GM13977 (cell line): ENCODE results near the gene CREB3L1.
A peak's percentile ranks its signal among the peaks of the same experiment; 100 is the strongest.

Source experiments
- DNase-seq: peaks from one replicate; pipeline ENCODE4 v3.0.0; 2012; ENCODE audit warnings: low spot score
- in situ Hi-C: fragments of 300-500 bp; cut with MboI; formaldehyde crosslinking; loops from one replicate; pipeline ENCODE4 v1.12.0; 2022; ENCODE audit warnings: low sequenced_read_pairs, low pct_unique_long_range_greater_than_20kb, mixed read lengths, inconsistent platforms; ENCODE audit not compliant: unreplicated experiment
- TF ChIP-seq, protein P1 (sequence below): IDR thresholded peaks from 2 replicates; pipeline ENCODE4 v1.5.1; 2012; ENCODE audit warnings: mild to moderate bottlenecking, control low read depth; ENCODE audit not compliant: insufficient read depth; ENCODE audit errors: extremely low read depth, missing control alignments

Gene CREB3L1

DNA sequence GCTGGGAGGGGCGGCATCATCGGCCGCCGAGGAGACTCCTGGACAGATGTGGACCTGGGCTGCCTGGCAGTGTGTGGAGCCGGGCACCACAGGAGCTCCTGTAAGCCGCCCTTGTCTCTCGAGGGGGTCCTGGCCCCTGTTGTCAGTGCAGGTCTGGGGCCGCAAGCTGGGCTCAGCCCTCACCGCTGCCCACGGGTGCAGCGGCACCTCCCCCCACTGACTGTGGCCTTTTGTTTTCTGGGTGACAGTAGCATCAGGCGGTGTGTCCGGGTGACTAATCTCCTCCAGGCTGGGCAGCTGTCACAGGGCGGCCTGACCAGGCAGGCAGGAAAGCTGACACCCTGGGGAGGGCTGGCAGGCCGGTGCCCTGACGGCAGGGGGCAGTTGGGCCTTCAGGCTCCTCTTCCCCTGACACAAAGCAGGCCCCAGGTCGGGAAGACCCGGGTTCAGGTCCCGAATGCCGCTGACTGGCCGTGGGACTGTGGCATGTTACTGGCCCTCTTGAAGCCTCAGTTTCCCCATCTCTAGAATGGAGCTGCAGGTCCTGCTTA lies 86.1 kb downstream of the CREB3L1 start:
- in situ Hi-C loops = no loop called here
- DNase-seq = no peak
- TF ChIP-seq, protein P1, sequence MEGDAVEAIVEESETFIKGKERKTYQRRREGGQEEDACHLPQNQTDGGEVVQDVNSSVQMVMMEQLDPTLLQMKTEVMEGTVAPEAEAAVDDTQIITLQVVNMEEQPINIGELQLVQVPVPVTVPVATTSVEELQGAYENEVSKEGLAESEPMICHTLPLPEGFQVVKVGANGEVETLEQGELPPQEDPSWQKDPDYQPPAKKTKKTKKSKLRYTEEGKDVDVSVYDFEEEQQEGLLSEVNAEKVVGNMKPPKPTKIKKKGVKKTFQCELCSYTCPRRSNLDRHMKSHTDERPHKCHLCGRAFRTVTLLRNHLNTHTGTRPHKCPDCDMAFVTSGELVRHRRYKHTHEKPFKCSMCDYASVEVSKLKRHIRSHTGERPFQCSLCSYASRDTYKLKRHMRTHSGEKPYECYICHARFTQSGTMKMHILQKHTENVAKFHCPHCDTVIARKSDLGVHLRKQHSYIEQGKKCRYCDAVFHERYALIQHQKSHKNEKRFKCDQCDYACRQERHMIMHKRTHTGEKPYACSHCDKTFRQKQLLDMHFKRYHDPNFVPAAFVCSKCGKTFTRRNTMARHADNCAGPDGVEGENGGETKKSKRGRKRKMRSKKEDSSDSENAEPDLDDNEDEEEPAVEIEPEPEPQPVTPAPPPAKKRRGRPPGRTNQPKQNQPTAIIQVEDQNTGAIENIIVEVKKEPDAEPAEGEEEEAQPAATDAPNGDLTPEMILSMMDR = no peak

DNA sequence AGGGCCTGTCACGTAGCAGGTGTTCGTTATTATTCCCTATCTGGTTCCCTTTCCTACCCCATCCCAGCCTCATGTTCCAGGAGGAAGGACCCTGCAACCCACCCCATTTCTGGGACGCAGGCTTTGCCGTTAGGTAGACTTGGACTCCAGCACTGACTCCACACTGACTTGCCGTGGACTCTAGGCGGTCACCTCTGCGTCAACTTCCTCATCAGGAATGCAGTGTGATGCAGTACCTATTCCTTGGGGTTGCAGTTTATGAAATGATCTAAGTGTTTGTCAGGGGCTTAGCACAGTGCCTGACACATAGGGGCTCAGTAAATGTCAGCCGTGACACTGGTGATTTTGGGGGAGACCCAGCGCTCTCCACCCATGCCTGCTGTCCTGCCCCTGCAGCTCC lies 86.6 kb downstream of the CREB3L1 start:
- in situ Hi-C loops = no loop called here
- TF ChIP-seq, protein P1 = no peak
- no peak for DNase-seq

- TF ChIP-seq, protein P1 = no peak
- DNase-seq = no peak
- in situ Hi-C loops = no loop called here
These were observed 87.3 kb downstream of the CREB3L1 start for GRCh38 chr11:46364791-46365190.

- in situ Hi-C loops = no loop called here
- TF ChIP-seq, protein P1 = no peak
- DNase-seq = no peak
These were observed 88.8 kb downstream of the CREB3L1 start for GRCh38 chr11:46366260-46366659.

DNA sequence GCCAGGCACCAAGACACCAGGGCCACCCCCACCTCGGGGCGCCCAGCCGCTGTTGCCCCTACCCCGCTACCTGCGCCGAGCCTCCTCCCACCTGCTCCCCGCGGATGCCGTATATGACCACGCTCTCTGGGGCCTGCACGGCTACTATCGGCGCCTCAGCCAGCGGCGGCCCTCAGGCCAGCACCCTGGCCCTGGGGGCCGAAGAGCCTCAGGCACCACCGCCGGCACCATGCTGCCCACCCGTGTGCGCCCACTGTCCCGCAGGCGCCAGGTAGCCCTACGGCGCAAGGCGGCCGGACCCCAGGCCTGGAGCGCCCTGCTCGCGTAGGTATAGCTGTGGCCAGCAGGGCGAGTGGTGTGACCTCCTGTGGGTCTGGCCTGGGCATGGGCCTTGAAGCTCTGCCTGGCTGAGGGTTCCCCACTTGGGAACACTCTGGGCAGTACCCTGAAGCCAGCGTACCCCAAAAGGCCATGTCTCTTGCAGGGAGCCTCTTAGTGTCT lies 89.2 kb downstream of the CREB3L1 start:
- no peak for DNase-seq
- TF ChIP-seq, protein P1 = no peak
- in situ Hi-C loops = no loop called here

DNA sequence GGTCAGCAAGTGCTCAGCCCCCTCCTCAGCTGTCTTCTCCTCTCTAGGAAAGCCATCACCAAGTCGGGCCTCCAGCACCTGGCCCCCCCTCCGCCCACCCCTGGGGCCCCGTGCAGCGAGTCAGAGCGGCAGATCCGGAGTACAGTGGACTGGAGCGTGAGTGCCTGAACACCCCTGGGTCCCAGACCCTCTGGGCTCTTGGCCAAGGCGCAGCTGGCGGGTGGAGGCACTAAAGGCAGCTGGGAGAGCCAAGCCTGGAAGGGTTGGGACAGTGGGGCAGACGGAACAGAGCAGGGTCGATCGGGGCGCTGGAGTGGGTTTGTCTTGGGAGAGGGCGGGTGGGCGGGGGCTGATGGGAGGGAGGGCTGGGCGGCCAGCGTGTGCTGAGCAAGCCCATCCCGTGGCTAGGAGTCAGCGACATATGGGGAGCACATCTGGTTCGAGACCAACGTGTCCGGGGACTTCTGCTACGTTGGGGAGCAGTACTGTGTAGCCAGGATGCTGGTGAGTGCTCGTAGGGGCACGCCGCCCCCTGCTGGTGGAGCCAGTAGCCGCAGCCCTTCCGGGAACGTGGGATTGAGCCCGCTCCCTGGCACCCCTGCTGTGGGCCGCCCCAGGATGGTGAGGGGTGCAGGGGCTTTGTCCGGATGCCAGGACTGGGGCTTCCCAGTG lies 89.9 kb downstream of the CREB3L1 start:
- TF ChIP-seq, protein P1 = peak; percentile 92
- peak; percentile 82 for DNase-seq
- in situ Hi-C loops = no loop called here

DNA sequence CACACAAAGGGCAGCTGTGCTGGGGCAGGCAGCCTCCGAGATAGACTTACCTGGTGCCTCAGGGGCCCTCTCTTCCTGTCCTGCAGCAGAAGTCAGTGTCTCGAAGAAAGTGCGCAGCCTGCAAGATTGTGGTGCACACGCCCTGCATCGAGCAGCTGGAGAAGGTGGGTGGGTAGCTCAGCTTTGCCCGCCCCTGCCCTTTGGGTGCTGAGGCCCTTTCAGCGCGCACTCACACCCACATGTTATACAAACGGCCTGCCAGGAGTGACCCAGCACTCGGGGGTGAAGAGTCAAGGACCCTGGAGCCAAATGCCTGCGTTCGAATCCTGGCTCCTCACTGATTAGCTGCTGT lies 90.4 kb downstream of the CREB3L1 start:
- TF ChIP-seq, protein P1 = no peak
- in situ Hi-C loops = no loop called here
- DNase-seq = no peak
